ENCODE measurements around the gene STXBP5L. TPM values are rescaled to one million over a fixed set of nuclear protein-coding genes. Genes with fewer than 3 reads are reported as not detected.
"Not testable (repeated sequence)": the region's sequence is repeated elsewhere in the genome, so short reads cannot be mapped to it uniquely, and the experiment has no call there.

STXBP5L gene
- total RNA-seq, 2 experiments from 2014 or later: not detected

DNA sequence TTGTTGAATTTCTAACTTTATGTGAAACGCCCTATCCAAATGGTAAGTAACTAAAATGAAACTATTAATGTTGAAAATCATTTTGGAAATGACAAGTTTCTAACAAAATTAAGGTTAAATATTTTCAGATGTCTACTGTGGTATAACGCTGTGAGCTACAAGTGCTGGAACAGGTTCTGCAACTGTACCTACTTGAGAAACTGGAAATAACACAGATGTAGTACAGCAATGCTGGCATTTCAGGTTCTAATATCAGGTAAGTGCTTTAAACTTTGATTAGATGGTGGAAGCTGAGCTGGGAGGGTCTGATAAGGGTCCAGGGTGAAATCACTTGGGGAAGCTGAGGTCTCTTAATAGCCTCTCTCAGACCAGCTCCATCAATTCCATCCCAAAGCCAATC lies 315.1 kb downstream of the STXBP5L start:
- POLR2A ChIA-PET: no interaction called here
- H3K4me3 ChIP-seq (ENCODE audit: low read length): no peak overlapping the region
- no peaks in the 10 kb centered on the region for H3K9me3 ChIP-seq (ENCODE audit: control insufficient read depth in 1 of 2, insufficient read depth in 1 of 2, low read length in 2 of 2)
- H3K36me3 ChIP-seq (ENCODE audit: insufficient read depth, low read length): no peaks in the 10 kb centered on the region
- no peak overlapping the region for H3K27ac Mint-ChIP-seq
- no peaks in the 10 kb centered on the region for H3K27me3 ChIP-seq (ENCODE audit: control insufficient read depth in 1 of 2, insufficient read depth in 2 of 2, low read length in 2 of 2)
- H3K27ac ChIP-seq (ENCODE audit: low read depth in 1 of 2, low read length in 2 of 2): no peak overlapping the region
- no peaks in the 10 kb centered on the region for H3K27me3 Mint-ChIP-seq
- H3K9me3 Mint-ChIP-seq: no peaks in the 10 kb centered on the region
- H3K4me1 ChIP-seq (ENCODE audit: insufficient read depth, low read length): no peaks in the 10 kb centered on the region
- CTCF ChIA-PET: no interaction called here
- no peaks in the 10 kb centered on the region for H3K36me3 Mint-ChIP-seq (ENCODE audit: low read depth)
- no peak overlapping the region for H3K4me3 Mint-ChIP-seq
- TF ChIP-seq, protein P1, sequence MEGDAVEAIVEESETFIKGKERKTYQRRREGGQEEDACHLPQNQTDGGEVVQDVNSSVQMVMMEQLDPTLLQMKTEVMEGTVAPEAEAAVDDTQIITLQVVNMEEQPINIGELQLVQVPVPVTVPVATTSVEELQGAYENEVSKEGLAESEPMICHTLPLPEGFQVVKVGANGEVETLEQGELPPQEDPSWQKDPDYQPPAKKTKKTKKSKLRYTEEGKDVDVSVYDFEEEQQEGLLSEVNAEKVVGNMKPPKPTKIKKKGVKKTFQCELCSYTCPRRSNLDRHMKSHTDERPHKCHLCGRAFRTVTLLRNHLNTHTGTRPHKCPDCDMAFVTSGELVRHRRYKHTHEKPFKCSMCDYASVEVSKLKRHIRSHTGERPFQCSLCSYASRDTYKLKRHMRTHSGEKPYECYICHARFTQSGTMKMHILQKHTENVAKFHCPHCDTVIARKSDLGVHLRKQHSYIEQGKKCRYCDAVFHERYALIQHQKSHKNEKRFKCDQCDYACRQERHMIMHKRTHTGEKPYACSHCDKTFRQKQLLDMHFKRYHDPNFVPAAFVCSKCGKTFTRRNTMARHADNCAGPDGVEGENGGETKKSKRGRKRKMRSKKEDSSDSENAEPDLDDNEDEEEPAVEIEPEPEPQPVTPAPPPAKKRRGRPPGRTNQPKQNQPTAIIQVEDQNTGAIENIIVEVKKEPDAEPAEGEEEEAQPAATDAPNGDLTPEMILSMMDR (IDR thresholded peaks at IDR 0.05): no peak
- intact Hi-C loops (cut with DNase I, micrococcal nuclease): no loop called here
- ATAC-seq (ENCODE audit: poor library complexity) (no peak), DNase-seq (no peak)
- H3K4me1 Mint-ChIP-seq (ENCODE audit: low read depth): no peaks in the 10 kb centered on the region

- no peaks in the 10 kb centered on the region for H3K27me3 Mint-ChIP-seq
- no peaks in the 10 kb centered on the region for H3K27me3 ChIP-seq (ENCODE audit: control insufficient read depth in 1 of 2, insufficient read depth in 2 of 2, low read length in 2 of 2)
- H3K27ac ChIP-seq (ENCODE audit: low read depth in 1 of 2, low read length in 2 of 2): no peak overlapping the region
- no peak overlapping the region for H3K4me3 Mint-ChIP-seq
- intact Hi-C loops (cut with DNase I, micrococcal nuclease): no loop called here
- no peaks in the 10 kb centered on the region for H3K4me1 ChIP-seq (ENCODE audit: insufficient read depth, low read length)
- ATAC-seq (ENCODE audit: poor library complexity) (no peak), DNase-seq (no peak)
- ChIA-PET POLR2A (no interaction called here), CTCF (no interaction called here)
- H3K9me3 Mint-ChIP-seq: no peaks in the 10 kb centered on the region
- H3K4me1 Mint-ChIP-seq (ENCODE audit: low read depth): no peaks in the 10 kb centered on the region
- H3K27ac Mint-ChIP-seq: no peak overlapping the region
- TF ChIP-seq, protein P1 (IDR thresholded peaks at IDR 0.05): no peak
- H3K36me3 Mint-ChIP-seq (ENCODE audit: low read depth): no peaks in the 10 kb centered on the region
- no peaks in the 10 kb centered on the region for H3K9me3 ChIP-seq (ENCODE audit: control insufficient read depth in 1 of 2, insufficient read depth in 1 of 2, low read length in 2 of 2)
- H3K4me3 ChIP-seq (ENCODE audit: low read length): no peak overlapping the region
- no peaks in the 10 kb centered on the region for H3K36me3 ChIP-seq (ENCODE audit: insufficient read depth, low read length)
Measured at GRCh38 chr3:121228971-121229370, 321.0 kb downstream of the STXBP5L start.

DNA sequence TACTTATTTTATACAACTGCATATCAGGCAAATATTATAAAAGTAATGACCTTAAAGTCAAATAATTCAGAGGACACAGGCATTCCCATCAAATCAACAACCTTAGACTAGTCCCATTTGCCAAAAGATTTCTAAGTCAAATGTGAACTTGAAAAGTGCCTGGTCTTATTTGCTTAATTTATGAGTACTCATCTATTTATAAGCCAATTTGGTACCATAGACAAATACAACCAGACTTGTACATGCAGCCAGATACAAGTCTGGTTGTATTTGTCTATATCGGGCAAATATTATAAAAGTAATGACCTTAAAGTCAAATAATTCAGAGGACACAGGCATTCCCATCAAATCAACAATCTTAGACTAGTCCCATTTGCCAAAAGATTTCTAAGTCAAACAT lies 322.2 kb downstream of the STXBP5L start:
- ATAC-seq (ENCODE audit: poor library complexity); H3K4me1 Mint-ChIP-seq (ENCODE audit: low read depth); H3K4me1 ChIP-seq (ENCODE audit: insufficient read depth, low read length); POLR2A ChIA-PET; H3K27me3 Mint-ChIP-seq; H3K27ac ChIP-seq (ENCODE audit: low read depth in 1 of 2, low read length in 2 of 2); DNase-seq; CTCF ChIA-PET; H3K4me3 Mint-ChIP-seq; intact Hi-C loops (cut with DNase I, micrococcal nuclease); H3K4me3 ChIP-seq (ENCODE audit: low read length); H3K27me3 ChIP-seq (ENCODE audit: control insufficient read depth in 1 of 2, insufficient read depth in 2 of 2, low read length in 2 of 2); H3K36me3 Mint-ChIP-seq (ENCODE audit: low read depth); H3K36me3 ChIP-seq (ENCODE audit: insufficient read depth, low read length); H3K9me3 ChIP-seq (ENCODE audit: control insufficient read depth in 1 of 2, insufficient read depth in 1 of 2, low read length in 2 of 2); H3K9me3 Mint-ChIP-seq; H3K27ac Mint-ChIP-seq: not testable (repeated sequence)

GRCh38 chr3:121231872-121232271 lies 323.9 kb downstream of the STXBP5L start:
- Histone ChIP-seq H3K4me3 (ENCODE audit: low read length) (no peak overlapping the region), H3K9me3 (ENCODE audit: control insufficient read depth in 1 of 2, insufficient read depth in 1 of 2, low read length in 2 of 2) (no peaks in the 10 kb centered on the region), H3K27ac (ENCODE audit: low read depth in 1 of 2, low read length in 2 of 2) (no peak overlapping the region), H3K4me1 (ENCODE audit: insufficient read depth, low read length) (no peaks in the 10 kb centered on the region), H3K27me3 (ENCODE audit: control insufficient read depth in 1 of 2, insufficient read depth in 2 of 2, low read length in 2 of 2) (no peaks in the 10 kb centered on the region), H3K36me3 (ENCODE audit: insufficient read depth, low read length) (no peaks in the 10 kb centered on the region)
- no peaks in the 10 kb centered on the region for H3K9me3 Mint-ChIP-seq
- H3K27me3 Mint-ChIP-seq: no peaks in the 10 kb centered on the region
- ATAC-seq (ENCODE audit: poor library complexity) (no peak), DNase-seq (no peak)
- H3K36me3 Mint-ChIP-seq (ENCODE audit: low read depth): no peaks in the 10 kb centered on the region
- H3K27ac Mint-ChIP-seq: no peak overlapping the region
- TF ChIP-seq, protein P1 (IDR thresholded peaks at IDR 0.05): no peak
- ChIA-PET CTCF (no interaction called here), POLR2A (no interaction called here)
- H3K4me1 Mint-ChIP-seq (ENCODE audit: low read depth): no peaks in the 10 kb centered on the region
- intact Hi-C loops (cut with DNase I, micrococcal nuclease): no loop called here
- no peak overlapping the region for H3K4me3 Mint-ChIP-seq

Measured in CD4-positive, alpha-beta T cell (primary cell).